Naive thymus-derived CD4-positive, alpha-beta T cell (primary cell): ENCODE measurements around the gene APBA2. TPM values are rescaled to one million over a fixed set of nuclear protein-coding genes. Genes with fewer than 3 reads are reported as not detected.
A peak's percentile ranks its signal among the peaks of the same experiment; 100 is the strongest.

ENCODE experiments used
- ATAC-seq: fragments of 150-1000 bp; cut with Tn5 transposase; 2 replicates; pipeline ENCODE4 v1.10.0; 2021; ENCODE audit warnings: mild to moderate bottlenecking, moderate library complexity
- CTCF ChIA-PET: fragments of 350-600 bp; sonication (Branson Sonifier 250); formaldehyde crosslinking; loops from one replicate; lab custom pipeline; 2021; ENCODE audit warnings: antibody characterized with exemption; lab: Charles Lee
- POLR2A ChIA-PET: fragments of 350-600 bp; sonication (Branson Sonifier 250); formaldehyde crosslinking; loops from one replicate; lab custom pipeline; 2021; ENCODE audit warnings: antibody characterized with exemption, inconsistent platforms; lab: Charles Lee
- DNase-seq, 9 donors: peaks; one replicate each; pipeline versions ENCODE4 v3.0.0 to v3.0.0-alpha.2; 2020 to 2022; ENCODE audit warnings: mixed read lengths in 1 of 9
- H3K27ac ChIP-seq: one replicate; pipeline ENCODE4 v1.7.0; 2013; ENCODE audit warnings: mild to moderate bottlenecking, low read depth, low read length, moderate library complexity
- H3K27me3 ChIP-seq, 2 donors: one replicate each; pipeline ENCODE4 v1.7.0; 2013; ENCODE audit warnings: low read length in 2 of 2, mild to moderate bottlenecking in 2 of 2, moderate library complexity in 2 of 2; ENCODE audit not compliant: control insufficient read depth in 2 of 2, insufficient read depth in 2 of 2
- H3K36me3 ChIP-seq, 3 experiments: 1 replicate in 2 of 3; 2 replicates in 1 of 3; pipeline ENCODE4 v1.7.0; 2013; ENCODE audit warnings: low read length in 3 of 3, mild to moderate bottlenecking in 3 of 3, moderate library complexity in 1 of 3; ENCODE audit not compliant: insufficient read depth in 3 of 3, control insufficient read depth in 2 of 3
- H3K4me1 ChIP-seq, 2 donors: one replicate each; pipeline ENCODE4 v1.7.0; 2013; ENCODE audit warnings: low read length in 2 of 2, mild to moderate bottlenecking in 2 of 2, moderate library complexity in 1 of 2; ENCODE audit not compliant: control insufficient read depth in 2 of 2, insufficient read depth in 2 of 2
- H3K4me3 ChIP-seq: 2 replicates; pipeline ENCODE4 v1.7.0; 2013; ENCODE audit warnings: mild to moderate bottlenecking, low read length
- H3K9me3 ChIP-seq, 3 experiments: 1 replicate in 2 of 3; 2 replicates in 1 of 3; pipeline ENCODE4 v1.7.0; 2013; ENCODE audit warnings: low read length in 3 of 3; ENCODE audit not compliant: control insufficient read depth in 2 of 3
- H3K27ac Mint-ChIP-seq, 9 donors: one replicate each; pipeline ENCODE4 v1.8.0; 2020 to 2022; ENCODE audit warnings: mixed read lengths in 9 of 9, mild to moderate bottlenecking in 8 of 9, moderate library complexity in 5 of 9, inconsistent platforms in 2 of 9
- H3K27me3 Mint-ChIP-seq, 5 donors: one replicate each; pipeline ENCODE4 v1.8.0; 2021 to 2022; ENCODE audit warnings: mixed read lengths in 5 of 5, mild to moderate bottlenecking in 1 of 5
- H3K36me3 Mint-ChIP-seq, 5 donors: one replicate each; pipeline ENCODE4 v1.8.0; 2020 to 2022; ENCODE audit warnings: mixed read lengths in 5 of 5, mild to moderate bottlenecking in 3 of 5, inconsistent platforms in 1 of 5
- H3K4me1 Mint-ChIP-seq, 7 donors: one replicate each; pipeline ENCODE4 v1.8.0; 2020 to 2022; ENCODE audit warnings: mixed read lengths in 7 of 7, mild to moderate bottlenecking in 3 of 7, inconsistent platforms in 1 of 7
- H3K4me3 Mint-ChIP-seq, 10 donors: one replicate each; pipeline ENCODE4 v1.8.0; 2020 to 2022; ENCODE audit warnings: mild to moderate bottlenecking in 10 of 10, mixed read lengths in 10 of 10, moderate library complexity in 6 of 10, inconsistent platforms in 2 of 10
- H3K9me3 Mint-ChIP-seq, 11 donors: one replicate each; pipeline ENCODE4 v1.8.0; 2020 to 2022; ENCODE audit warnings: mixed read lengths in 11 of 11, mild to moderate bottlenecking in 4 of 11, inconsistent platforms in 1 of 11, moderate library complexity in 1 of 11
- intact Hi-C, 2 donors: fragments of 100-400 bp; cut with micrococcal nuclease; formaldehyde crosslinking; loops; one replicate each; pipeline ENCODE4 v1.15.1; 2023
- polyA plus RNA-seq, 2 donors: library from polyadenylated mRNA; unstranded; fragments of 300-500 nt; fragmentation: Illumina TruSeq; gene quantifications; one replicate each; pipeline ENCODE4 v1.2.3, GENCODE V29; 2021
- total RNA-seq, 6 experiments: library from RNA in 5 of 6; stranded (reverse) in 5 of 6; gene quantifications; 1 replicate in 5 of 6; 2 replicates in 1 of 6; pipeline ENCODE4 v1.2.3 and lab custom pipeline; 2021 to 2026

The APBA2 gene
- total and polyA plus RNA-seq, 7 experiments from 2014 or later = 7.7 to 139 (median 110) TPM

DNA sequence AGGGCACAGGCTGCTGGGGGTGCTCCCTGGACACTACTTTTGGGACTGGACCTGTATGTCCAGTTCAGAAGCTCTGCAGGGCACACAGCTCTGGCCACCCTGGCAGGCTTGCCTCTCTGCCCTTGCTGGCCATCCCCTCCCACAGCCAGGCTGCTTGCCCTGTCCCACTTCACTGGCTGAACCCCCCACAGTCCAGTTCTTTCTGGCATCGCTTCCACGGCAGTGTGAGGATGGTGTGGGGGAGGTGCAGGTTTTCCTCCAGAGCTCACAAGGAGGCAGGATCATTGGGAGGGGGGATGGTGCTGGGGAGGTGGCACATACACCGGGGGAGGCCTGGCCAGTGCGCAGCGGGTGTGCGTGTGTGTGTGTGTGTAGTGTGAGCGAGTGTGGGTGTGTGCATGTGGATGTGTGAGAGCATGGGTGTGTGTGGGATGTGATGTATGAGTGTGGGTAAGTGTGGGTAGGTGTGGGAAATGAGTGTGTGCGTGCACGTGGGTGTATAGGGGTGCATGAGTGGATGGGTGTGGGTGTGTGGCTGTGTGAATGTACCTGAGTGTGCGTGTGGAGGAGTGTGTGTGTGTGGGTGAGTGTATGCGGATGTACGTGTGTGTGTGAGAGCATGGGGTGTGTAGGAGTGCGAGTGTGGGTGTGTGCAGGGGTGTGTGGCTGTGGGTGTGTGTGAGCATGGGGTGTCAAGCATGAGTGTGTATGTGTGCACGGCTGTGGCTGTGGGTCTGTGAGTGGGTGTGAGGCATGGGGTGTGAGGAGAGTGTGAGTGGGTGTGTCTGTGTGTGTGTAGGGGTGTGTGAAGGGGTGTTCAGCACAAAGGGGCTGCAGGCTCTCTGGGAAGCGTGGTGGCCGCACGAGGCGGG is 228.7 kb downstream of the APBA2 start:
- H3K36me3 ChIP-seq = peaks cover 0 to 15% (median 4%) of the 10 kb centered on the region in 3 experiments
- H3K27me3 ChIP-seq = no peaks in the 10 kb centered on the region
- ATAC-seq = peak; percentile 15
- intact Hi-C loops = no loop called here
- Mint-ChIP-seq H3K36me3 (no peaks in the 10 kb centered on the region), H3K27ac (peak overlapping the region in 7 of 9 donors; percentile 33 to 92 (median 67)), H3K9me3 (peaks cover 0 to 2% (median 0%) of the 10 kb centered on the region in 11 donors), H3K27me3 (peaks cover 0 to 8% (median 0%) of the 10 kb centered on the region in 5 donors), H3K4me1 (peaks cover 3 to 22% (median 12%) of the 10 kb centered on the region in 7 donors), H3K4me3 (peak overlapping the region in 9 of 10 donors; percentile 45 to 85 (median 73))
- no peaks in the 10 kb centered on the region for H3K9me3 ChIP-seq
- ChIA-PET POLR2A (no interaction called here), CTCF (no interaction called here)
- no peak for DNase-seq
- no peak overlapping the region for H3K27ac ChIP-seq
- no peak overlapping the region for H3K4me3 ChIP-seq
- H3K4me1 ChIP-seq = peaks cover 0 to 6% of the 10 kb centered on the region in 2 donors

DNA sequence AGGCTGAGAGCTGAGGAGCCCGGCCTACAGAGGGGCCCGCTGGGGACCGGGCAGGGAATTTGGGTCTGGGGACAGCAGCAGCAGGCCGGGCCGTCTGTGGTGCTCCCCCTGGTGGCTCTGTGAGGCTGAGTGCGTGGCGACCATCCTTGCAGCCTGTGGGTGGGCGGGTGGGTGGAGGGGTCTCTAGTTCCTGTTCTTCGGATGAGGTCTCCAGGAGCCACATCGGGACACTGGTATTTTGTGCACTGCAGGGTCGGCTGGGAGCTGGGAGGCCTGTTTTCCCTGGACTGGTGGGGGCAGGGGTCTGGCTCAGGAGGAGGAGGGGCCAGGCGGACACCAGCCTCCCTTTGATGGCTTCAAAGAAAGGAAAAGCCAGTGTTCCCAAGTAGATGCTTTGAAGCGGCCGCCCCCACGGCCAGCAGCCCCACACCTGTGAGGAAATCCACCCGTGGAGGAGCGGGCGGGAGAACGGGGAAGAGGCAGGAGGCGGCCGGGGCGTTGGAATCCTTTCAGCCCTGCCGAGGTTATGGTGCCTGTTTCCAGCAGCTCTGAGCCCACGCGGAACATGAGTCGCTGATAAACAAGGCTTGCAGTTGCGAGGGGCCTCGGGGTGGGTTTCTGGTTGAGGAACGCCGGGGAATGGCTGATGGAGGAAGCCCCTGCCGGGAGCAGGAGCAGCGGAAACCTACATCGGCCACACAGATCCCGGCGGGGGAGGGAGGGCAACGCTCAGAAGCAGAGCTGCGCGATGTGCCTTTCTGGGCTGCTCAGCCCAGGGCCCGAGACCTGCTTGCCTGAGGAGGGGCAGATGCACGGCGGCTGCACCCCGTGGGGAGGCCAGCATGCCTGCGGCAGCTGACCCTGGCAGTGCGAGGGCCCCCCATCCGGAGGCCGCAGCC is 229.6 kb downstream of the APBA2 start:
- peaks cover 0 to 6% of the 10 kb centered on the region in 2 donors for H3K4me1 ChIP-seq
- Mint-ChIP-seq H3K4me3 (peak overlapping the region in 9 of 10 donors; percentile 45 to 85 (median 73)), H3K4me1 (peaks cover 3 to 22% (median 12%) of the 10 kb centered on the region in 7 donors), H3K27me3 (peaks cover 0 to 8% (median 0%) of the 10 kb centered on the region in 5 donors), H3K27ac (peak overlapping the region in 8 of 9 donors; percentile 33 to 92 (median 61)), H3K36me3 (no peaks in the 10 kb centered on the region), H3K9me3 (peaks cover 0 to 4% (median 0%) of the 10 kb centered on the region in 11 donors)
- no peak overlapping the region for H3K27ac ChIP-seq
- ATAC-seq = peak; percentile 45
- no peaks in the 10 kb centered on the region for H3K27me3 ChIP-seq
- ChIA-PET POLR2A (no interaction called here), CTCF (interaction anchor here (1.2 kb wide), 1 partner anchor 13 kb away, joined by 3 read pairs; no protein-coding TSS in a partner anchor)
- peaks cover 0 to 6% (median 0%) of the 10 kb centered on the region in 3 experiments for H3K36me3 ChIP-seq
- DNase-seq = peak in 1 of 9 donors; percentile 33
- no peak overlapping the region for H3K4me3 ChIP-seq
- intact Hi-C loops = no loop called here
- H3K9me3 ChIP-seq = no peaks in the 10 kb centered on the region

DNA sequence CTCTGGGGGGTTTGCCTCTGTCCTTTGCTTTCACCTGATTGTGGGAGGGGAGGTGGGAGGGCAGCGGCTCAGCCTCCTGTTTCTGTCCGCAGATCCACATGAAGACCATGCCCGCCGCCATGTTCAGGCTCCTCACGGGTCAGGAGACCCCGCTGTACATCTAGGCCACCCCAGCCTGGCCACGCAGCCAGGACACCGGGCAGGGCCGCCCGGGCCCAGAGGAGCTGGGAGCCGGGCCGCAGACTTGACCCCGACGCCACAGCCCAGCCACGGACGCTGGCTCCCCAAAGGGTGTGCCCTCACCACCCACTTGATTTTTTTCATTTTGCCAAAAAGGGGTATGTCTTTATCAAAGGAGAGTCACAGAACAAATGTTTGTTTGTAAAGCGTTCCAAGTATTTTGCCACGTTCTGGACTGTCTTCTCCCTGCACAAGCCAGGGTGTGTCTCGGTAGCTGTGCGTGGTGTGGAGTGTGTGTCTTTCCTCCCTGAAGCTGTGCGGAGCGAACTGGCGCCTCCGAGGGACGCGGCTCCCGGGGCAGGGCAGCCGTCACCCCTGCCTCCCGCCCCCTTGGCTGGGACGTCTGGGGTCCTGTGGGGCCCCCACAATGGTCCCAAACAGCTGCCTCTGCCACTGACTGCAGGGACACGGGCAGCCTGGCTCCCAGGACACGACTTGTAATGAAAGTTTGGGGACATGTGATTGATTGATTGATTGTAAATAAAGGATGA is 231.4 kb downstream of the APBA2 start:
- Histone ChIP-seq H3K9me3 (no peaks in the 10 kb centered on the region), H3K27ac (no peak overlapping the region), H3K4me1 (peaks cover 0 to 6% of the 10 kb centered on the region in 2 donors), H3K27me3 (no peaks in the 10 kb centered on the region), H3K36me3 (no peaks in the 10 kb centered on the region), H3K4me3 (no peak overlapping the region)
- ATAC-seq = no peak
- no peak for DNase-seq
- peaks cover 3 to 22% (median 12%) of the 10 kb centered on the region in 7 donors for H3K4me1 Mint-ChIP-seq
- ChIA-PET POLR2A (no interaction called here), CTCF (no interaction called here)
- peaks cover 0 to 8% (median 0%) of the 10 kb centered on the region in 5 donors for H3K27me3 Mint-ChIP-seq
- no peak overlapping the region for H3K4me3 Mint-ChIP-seq
- no peaks in the 10 kb centered on the region for H3K36me3 Mint-ChIP-seq
- peaks cover 0 to 8% (median 0%) of the 10 kb centered on the region in 11 donors for H3K9me3 Mint-ChIP-seq
- intact Hi-C loops = no loop called here
- H3K27ac Mint-ChIP-seq = no peak overlapping the region

DNA sequence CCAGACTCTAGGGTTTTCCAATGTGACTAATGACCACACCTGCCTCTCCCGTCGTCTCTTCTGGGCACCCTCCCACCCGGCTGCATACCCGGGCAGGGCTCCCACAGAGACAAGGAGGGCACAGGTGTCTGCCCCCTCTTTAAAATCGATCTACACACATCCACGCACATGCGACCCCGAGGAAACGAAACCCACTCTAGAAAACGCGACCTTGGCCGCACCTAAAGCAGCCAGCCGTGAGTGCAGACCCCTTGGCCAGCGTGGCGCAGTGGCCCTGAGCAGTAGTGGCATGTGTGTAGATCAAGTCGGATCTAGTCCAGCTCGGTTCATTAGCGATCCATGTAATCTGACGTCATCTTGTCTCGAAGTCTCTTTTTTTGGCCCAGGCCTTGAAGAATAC is 232.0 kb downstream of the APBA2 start:
- Histone ChIP-seq H3K36me3 (no peaks in the 10 kb centered on the region), H3K9me3 (no peaks in the 10 kb centered on the region), H3K4me1 (peaks cover 0 to 6% of the 10 kb centered on the region in 2 donors), H3K27ac (no peak overlapping the region), H3K4me3 (no peak overlapping the region), H3K27me3 (no peaks in the 10 kb centered on the region)
- POLR2A ChIA-PET = no interaction called here
- ATAC-seq (no peak), DNase-seq (no peak)
- CTCF ChIA-PET = no interaction called here
- no peak overlapping the region for H3K4me3 Mint-ChIP-seq
- H3K9me3 Mint-ChIP-seq = peaks cover 0 to 8% (median 0%) of the 10 kb centered on the region in 11 donors
- H3K27me3 Mint-ChIP-seq = peaks cover 0 to 8% (median 0%) of the 10 kb centered on the region in 5 donors
- peaks cover 3 to 22% (median 12%) of the 10 kb centered on the region in 7 donors for H3K4me1 Mint-ChIP-seq
- no peaks in the 10 kb centered on the region for H3K36me3 Mint-ChIP-seq
- intact Hi-C loops = no loop called here
- peak overlapping the region in 2 of 9 donors; percentile 1 to 9 for H3K27ac Mint-ChIP-seq

DNA sequence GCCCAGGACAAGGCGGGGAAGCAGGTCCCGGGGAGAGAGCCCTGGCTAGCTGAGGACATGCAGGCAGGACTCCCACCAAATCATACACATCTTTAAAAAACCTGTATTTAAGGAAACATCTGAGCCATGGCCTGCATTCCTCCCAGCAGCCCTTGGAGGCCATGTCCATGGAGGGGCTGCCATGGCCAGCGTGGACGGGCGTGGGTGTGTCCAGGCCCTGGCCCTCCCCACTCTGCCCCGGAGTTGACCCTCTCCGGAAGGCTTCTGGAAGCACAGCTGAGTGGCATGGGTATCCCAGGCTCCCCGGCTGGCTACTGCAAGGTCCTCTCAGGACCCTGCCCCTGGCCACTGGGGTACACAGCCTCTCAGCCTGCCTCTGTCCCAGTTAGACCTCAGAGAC is 234.1 kb downstream of the APBA2 start:
- peaks cover 0 to 6% (median 2%) of the 10 kb centered on the region in 7 donors for H3K4me1 Mint-ChIP-seq
- POLR2A ChIA-PET = no interaction called here

More for the DNA sequence above, 234.1 kb downstream of the APBA2 start:
- H3K36me3 ChIP-seq = no peaks in the 10 kb centered on the region
- H3K27me3 ChIP-seq = no peaks in the 10 kb centered on the region
- no peak overlapping the region for H3K27ac ChIP-seq
- intact Hi-C loops = no loop called here
- Mint-ChIP-seq H3K9me3 (peaks cover 0 to 6% (median 0%) of the 10 kb centered on the region in 11 donors), H3K36me3 (no peaks in the 10 kb centered on the region), H3K27ac (peak overlapping the region in 1 of 9 donors; percentile 46), H3K4me3 (no peak overlapping the region), H3K27me3 (peaks cover 0 to under 1% (median 0%) of the 10 kb centered on the region in 5 donors)
- ATAC-seq (no peak), DNase-seq (no peak)
- no peaks in the 10 kb centered on the region for H3K9me3 ChIP-seq
- H3K4me1 ChIP-seq = peaks cover 0 to 2% of the 10 kb centered on the region in 2 donors
- CTCF ChIA-PET = no interaction called here
- no peak overlapping the region for H3K4me3 ChIP-seq
